HepG2 (cell line): ENCODE measurements around the gene NOP9.

Experiments used
- CTCF ChIP-seq: sonication (generic); formaldehyde crosslinking; IDR thresholded peaks from 2 replicates; pipeline ENCODE4 v1.5.0; 2020; ENCODE audit warnings: mild to moderate bottlenecking, missing genetic modification reagents, moderate library complexity
- EED ChIP-seq: sonication (generic); formaldehyde crosslinking; IDR thresholded peaks from 2 replicates; pipeline ENCODE4 v1.5.0; 2020; ENCODE audit warnings: mild to moderate bottlenecking, missing genetic modification reagents
- MEIS1 ChIP-seq: sonication (generic); formaldehyde crosslinking; IDR thresholded peaks from 2 replicates; pipeline ENCODE4 v1.9.0; 2021; ENCODE audit warnings: mild to moderate bottlenecking, missing genetic modification reagents, moderate library complexity, borderline replicate concordance
- RAD51 ChIP-seq: fragments of 450-650 bp; IDR thresholded peaks from 2 replicates; pipeline ENCODE4 v1.6.1; 2016; ENCODE audit warnings: borderline replicate concordance
- TCF12 ChIP-seq, 2 experiments: fragments of 450-650 bp in 1 of 2; sonication (generic) in 1 of 2; formaldehyde crosslinking in 1 of 2; IDR thresholded peaks; 2 replicates each; pipeline versions ENCODE4 v1.6.1 to v1.8.0; 2017 to 2022; ENCODE audit warnings: antibody characterized with exemption in 1 of 2, mild to moderate bottlenecking in 1 of 2, missing genetic modification reagents in 1 of 2, moderate library complexity in 1 of 2
- ZSCAN21 ChIP-seq: sonication (generic); formaldehyde crosslinking; IDR thresholded peaks from 2 replicates; pipeline ENCODE4 v1.8.0; 2022; ENCODE audit warnings: mild to moderate bottlenecking, missing genetic modification reagents, moderate library complexity, borderline replicate concordance
- TF ChIP-seq, protein P1 (sequence below): sonication (generic); formaldehyde crosslinking; IDR thresholded peaks from 2 replicates; pipeline ENCODE4 v1.4.0; 2020; ENCODE audit warnings: mild to moderate bottlenecking, missing genetic modification reagents
- TF ChIP-seq, protein P2 (sequence below): sonication (generic); formaldehyde crosslinking; IDR thresholded peaks from 2 replicates; pipeline ENCODE4 v1.5.0; 2020; ENCODE audit warnings: missing genetic modification reagents
- TF ChIP-seq, protein P3 (sequence below): sonication (generic); formaldehyde crosslinking; IDR thresholded peaks from 2 replicates; pipeline ENCODE4 v1.9.0; 2021; ENCODE audit warnings: missing genetic modification reagents, mild to moderate bottlenecking, borderline replicate concordance

DNA sequence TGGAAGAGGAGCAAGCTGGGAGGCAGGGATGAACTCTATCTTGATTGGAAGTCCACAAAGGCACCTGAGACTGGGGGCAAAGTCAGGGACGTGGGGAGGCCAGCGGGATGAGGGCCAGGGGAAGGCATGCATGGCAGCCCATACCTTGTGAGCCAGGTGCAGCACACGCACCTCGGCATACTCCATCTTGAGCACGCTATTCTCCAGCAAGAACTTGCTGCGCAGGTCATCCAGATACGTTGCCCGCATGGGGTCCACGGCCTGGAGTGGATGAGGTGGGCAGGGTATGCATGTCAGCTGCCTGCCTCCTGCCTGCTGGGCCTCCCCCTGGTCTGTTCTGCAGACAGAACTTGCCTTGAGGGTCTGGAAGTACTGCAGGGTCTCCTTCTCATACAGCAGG, 32.1 kb upstream of the NOP9 start:
- TF ChIP-seq, protein P1, sequence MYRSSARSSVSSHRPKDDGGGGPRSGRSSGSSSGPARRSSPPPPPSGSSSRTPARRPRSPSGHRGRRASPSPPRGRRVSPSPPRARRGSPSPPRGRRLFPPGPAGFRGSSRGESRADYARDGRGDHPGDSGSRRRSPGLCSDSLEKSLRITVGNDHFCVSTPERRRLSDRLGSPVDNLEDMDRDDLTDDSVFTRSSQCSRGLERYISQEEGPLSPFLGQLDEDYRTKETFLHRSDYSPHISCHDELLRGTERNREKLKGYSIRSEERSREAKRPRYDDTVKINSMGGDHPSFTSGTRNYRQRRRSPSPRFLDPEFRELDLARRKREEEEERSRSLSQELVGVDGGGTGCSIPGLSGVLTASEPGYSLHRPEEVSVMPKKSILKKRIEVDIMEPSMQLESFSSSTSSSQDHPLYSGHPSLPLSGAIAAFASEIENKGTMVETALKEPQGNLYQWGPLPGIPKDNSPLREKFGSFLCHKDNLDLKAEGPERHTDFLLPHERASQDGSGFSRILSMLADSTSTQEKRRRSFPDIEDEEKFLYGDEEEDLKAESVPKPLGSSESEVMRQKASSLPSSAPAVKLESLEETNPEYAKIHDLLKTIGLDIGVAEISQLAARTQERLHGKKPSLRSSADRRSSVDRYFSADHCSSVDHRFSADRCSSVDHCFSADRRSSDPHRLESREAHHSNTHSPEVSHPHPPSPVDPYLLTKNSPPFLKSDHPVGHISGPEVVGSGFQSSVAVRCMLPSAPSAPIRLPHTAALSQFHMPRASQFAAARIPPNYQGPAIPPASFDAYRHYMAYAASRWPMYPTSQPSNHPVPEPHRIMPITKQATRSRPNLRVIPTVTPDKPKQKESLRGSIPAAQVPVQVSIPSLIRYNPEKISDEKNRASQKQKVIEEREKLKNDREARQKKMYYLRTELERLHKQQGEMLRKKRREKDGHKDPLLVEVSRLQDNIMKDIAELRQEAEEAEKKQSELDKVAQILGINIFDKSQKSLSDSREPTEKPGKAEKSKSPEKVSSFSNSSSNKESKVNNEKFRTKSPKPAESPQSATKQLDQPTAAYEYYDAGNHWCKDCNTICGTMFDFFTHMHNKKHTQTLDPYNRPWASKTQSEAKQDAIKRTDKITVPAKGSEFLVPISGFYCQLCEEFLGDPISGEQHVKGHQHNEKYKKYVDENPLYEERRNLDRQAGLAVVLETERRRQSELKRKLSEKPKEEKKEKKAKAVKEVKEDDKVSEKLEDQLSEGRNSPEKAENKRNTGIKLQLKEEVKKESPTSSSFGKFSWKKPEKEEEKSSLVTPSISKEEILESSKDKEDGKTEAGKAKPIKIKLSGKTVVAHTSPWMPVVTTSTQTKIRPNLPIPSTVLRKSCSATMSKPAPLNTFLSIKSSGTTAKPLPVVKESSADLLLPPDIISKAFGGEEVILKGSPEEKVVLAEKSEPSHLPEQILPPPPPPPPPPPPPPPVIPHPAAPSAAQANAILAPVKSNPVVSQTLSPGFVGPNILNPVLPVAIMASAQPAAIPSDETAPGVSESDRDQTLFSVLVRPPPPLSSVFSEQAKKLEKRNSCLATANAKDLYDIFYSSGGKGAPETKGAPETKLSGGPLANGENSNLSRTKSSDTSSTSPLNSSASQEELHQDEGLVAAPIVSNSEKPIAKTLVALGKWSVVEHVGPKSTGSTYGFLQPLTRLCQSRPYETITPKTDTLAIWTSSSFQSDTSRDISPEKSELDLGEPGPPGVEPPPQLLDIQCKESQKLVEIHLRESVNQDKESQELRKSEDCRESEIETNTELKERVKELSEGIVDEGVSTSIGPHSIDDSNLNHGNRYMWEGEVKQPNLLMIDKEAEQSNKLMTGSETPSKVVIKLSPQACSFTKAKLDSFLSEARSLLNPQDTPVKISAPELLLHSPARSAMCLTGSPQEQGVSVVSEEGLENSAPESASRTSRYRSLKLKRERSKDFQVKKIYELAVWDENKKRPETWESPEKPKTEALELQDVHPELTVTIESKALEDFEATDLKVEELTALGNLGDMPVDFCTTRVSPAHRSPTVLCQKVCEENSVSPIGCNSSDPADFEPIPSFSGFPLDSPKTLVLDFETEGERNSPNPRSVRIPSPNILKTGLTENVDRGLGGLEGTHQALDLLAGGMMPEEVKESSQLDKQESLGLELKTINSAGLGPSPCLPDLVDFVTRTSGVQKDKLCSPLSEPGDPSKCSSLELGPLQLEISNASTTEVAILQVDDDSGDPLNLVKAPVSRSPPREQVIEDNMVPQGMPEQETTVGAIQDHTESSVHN: no peak
- TF ChIP-seq TCF12 (IDR thresholded peaks at IDR 0.05): no peak
- TF ChIP-seq TCF12 (CRISPR knock-in tag; IDR thresholded peaks at IDR 0.05): no peak
- no peak for TF ChIP-seq ZSCAN21 (CRISPR knock-in tag)
- no peak for TF ChIP-seq RAD51
- TF ChIP-seq, protein P2, sequence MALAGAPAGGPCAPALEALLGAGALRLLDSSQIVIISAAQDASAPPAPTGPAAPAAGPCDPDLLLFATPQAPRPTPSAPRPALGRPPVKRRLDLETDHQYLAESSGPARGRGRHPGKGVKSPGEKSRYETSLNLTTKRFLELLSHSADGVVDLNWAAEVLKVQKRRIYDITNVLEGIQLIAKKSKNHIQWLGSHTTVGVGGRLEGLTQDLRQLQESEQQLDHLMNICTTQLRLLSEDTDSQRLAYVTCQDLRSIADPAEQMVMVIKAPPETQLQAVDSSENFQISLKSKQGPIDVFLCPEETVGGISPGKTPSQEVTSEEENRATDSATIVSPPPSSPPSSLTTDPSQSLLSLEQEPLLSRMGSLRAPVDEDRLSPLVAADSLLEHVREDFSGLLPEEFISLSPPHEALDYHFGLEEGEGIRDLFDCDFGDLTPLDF (CRISPR knock-in tag): no peak
- no peak for TF ChIP-seq CTCF (CRISPR knock-in tag)
- TF ChIP-seq, protein P3, sequence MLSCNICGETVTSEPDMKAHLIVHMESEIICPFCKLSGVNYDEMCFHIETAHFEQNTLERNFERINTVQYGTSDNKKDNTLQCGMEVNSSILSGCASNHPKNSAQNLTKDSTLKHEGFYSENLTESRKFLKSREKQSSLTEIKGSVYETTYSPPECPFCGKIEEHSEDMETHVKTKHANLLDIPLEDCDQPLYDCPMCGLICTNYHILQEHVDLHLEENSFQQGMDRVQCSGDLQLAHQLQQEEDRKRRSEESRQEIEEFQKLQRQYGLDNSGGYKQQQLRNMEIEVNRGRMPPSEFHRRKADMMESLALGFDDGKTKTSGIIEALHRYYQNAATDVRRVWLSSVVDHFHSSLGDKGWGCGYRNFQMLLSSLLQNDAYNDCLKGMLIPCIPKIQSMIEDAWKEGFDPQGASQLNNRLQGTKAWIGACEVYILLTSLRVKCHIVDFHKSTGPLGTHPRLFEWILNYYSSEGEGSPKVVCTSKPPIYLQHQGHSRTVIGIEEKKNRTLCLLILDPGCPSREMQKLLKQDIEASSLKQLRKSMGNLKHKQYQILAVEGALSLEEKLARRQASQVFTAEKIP (CRISPR knock-in tag): no peak
- no peak for TF ChIP-seq MEIS1 (CRISPR knock-in tag)
- TF ChIP-seq EED (CRISPR knock-in tag): no peak
